ENCODE data around the gene KRTAP9-1. TPM values are rescaled to one million over a fixed set of nuclear protein-coding genes. Genes with fewer than 3 reads are reported as not detected.

Gene KRTAP9-1
- total RNA-seq, 1 experiment from 2014 or later = not detected

Small RNAs within 50 kb of the gene (small RNA-seq; reads per million reads assigned to genes)
- gene KRTAP4-17P = not detected

Other genes with a start within 250 kb of the KRTAP9-1 start
- not detected in 2 replicates for gene KRT39, start 222.9 kb upstream of the KRTAP9-1 start, total RNA-seq (2014; rRNA removed; shearing (Covaris generic))
- not detected in 2 replicates for gene KRT40, start 205.6 kb upstream of the KRTAP9-1 start, total RNA-seq (2014; rRNA removed; shearing (Covaris generic))
- not detected in 2 replicates for gene KRTAP3-3, start 195.7 kb upstream of the KRTAP9-1 start, total RNA-seq (2014; rRNA removed; shearing (Covaris generic))
- gene KRTAP3-2, start 190.0 kb upstream of the KRTAP9-1 start, total RNA-seq (2014; rRNA removed; shearing (Covaris generic)) = not detected in 2 replicates
- not detected in 2 replicates for gene KRTAP3-1, start 180.8 kb upstream of the KRTAP9-1 start, total RNA-seq (2014; rRNA removed; shearing (Covaris generic))
- gene KRTAP1-5, start 162.7 kb upstream of the KRTAP9-1 start, total RNA-seq (2014; rRNA removed; shearing (Covaris generic)) = not detected in 2 replicates
- gene KRTAP1-4, start 159.7 kb upstream of the KRTAP9-1 start, total RNA-seq (2014; rRNA removed; shearing (Covaris generic)) = not detected in 2 replicates
- gene KRTAP1-3, start 155.0 kb upstream of the KRTAP9-1 start, total RNA-seq (2014; rRNA removed; shearing (Covaris generic)) = not detected in 2 replicates
- not detected in 2 replicates for gene KRTAP1-1, start 148.4 kb upstream of the KRTAP9-1 start, total RNA-seq (2014; rRNA removed; shearing (Covaris generic))
- 2.0 TPM in 1 of 2 replicates, not detected in the other for gene KRTAP2-1, start 142.6 kb upstream of the KRTAP9-1 start, total RNA-seq (2014; rRNA removed; shearing (Covaris generic))
- not detected in 2 replicates for gene KRTAP2-2, start 134.7 kb upstream of the KRTAP9-1 start, total RNA-seq (2014; rRNA removed; shearing (Covaris generic))
- gene KRTAP2-3, start 129.8 kb upstream of the KRTAP9-1 start, total RNA-seq (2014; rRNA removed; shearing (Covaris generic)) = 1.2 and 6.2 TPM in 2 replicates
- gene KRTAP2-4, start 124.0 kb upstream of the KRTAP9-1 start, total RNA-seq (2014; rRNA removed; shearing (Covaris generic)) = not detected in 2 replicates
- gene KRTAP4-7, start 105.7 kb upstream of the KRTAP9-1 start, total RNA-seq (2014; rRNA removed; shearing (Covaris generic)) = not detected in 2 replicates
- gene KRTAP4-8, start 91.7 kb upstream of the KRTAP9-1 start, total RNA-seq (2014; rRNA removed; shearing (Covaris generic)) = not detected in 2 replicates
- gene KRTAP4-16, start 87.7 kb upstream of the KRTAP9-1 start, total RNA-seq (2014; rRNA removed; shearing (Covaris generic)) = not detected in 2 replicates
- 0.29 and 0.57 TPM in 2 replicates for gene KRTAP4-9, start 84.5 kb upstream of the KRTAP9-1 start, total RNA-seq (2014; rRNA removed; shearing (Covaris generic))
- gene KRTAP4-11, start 71.5 kb upstream of the KRTAP9-1 start, total RNA-seq (2014; rRNA removed; shearing (Covaris generic)) = not detected in 2 replicates
- not detected in 2 replicates for gene KRTAP4-12, start 65.7 kb upstream of the KRTAP9-1 start, total RNA-seq (2014; rRNA removed; shearing (Covaris generic))
- not detected in 2 replicates for gene KRTAP4-6, start 49.3 kb upstream of the KRTAP9-1 start, total RNA-seq (2014; rRNA removed; shearing (Covaris generic))
- not detected in 2 replicates for gene KRTAP4-5, start 40.1 kb upstream of the KRTAP9-1 start, total RNA-seq (2014; rRNA removed; shearing (Covaris generic))
- not detected in 2 replicates for gene KRTAP4-4, start 29.1 kb upstream of the KRTAP9-1 start, total RNA-seq (2014; rRNA removed; shearing (Covaris generic))
- not detected in 2 replicates for gene KRTAP4-3, start 21.7 kb upstream of the KRTAP9-1 start, total RNA-seq (2014; rRNA removed; shearing (Covaris generic))
- not detected in 2 replicates for gene KRTAP4-2, start 11.7 kb upstream of the KRTAP9-1 start, total RNA-seq (2014; rRNA removed; shearing (Covaris generic))
- not detected in 2 replicates for gene KRTAP4-1, start 5.0 kb upstream of the KRTAP9-1 start, total RNA-seq (2014; rRNA removed; shearing (Covaris generic))
- not detected in 2 replicates for gene KRTAP9-2, start 36.8 kb downstream of the KRTAP9-1 start, total RNA-seq (2014; rRNA removed; shearing (Covaris generic))
- not detected in 2 replicates for gene KRTAP9-3, start 42.6 kb downstream of the KRTAP9-1 start, total RNA-seq (2014; rRNA removed; shearing (Covaris generic))
- gene KRTAP9-8, start 48.1 kb downstream of the KRTAP9-1 start, total RNA-seq (2014; rRNA removed; shearing (Covaris generic)) = not detected in 2 replicates
- not detected in 2 replicates for gene KRTAP9-4, start 59.8 kb downstream of the KRTAP9-1 start, total RNA-seq (2014; rRNA removed; shearing (Covaris generic))
- gene KRTAP9-9, start 65.5 kb downstream of the KRTAP9-1 start, total RNA-seq (2014; rRNA removed; shearing (Covaris generic)) = not detected in 2 replicates
- not detected in 2 replicates for gene KRTAP9-6, start 75.5 kb downstream of the KRTAP9-1 start, total RNA-seq (2014; rRNA removed; shearing (Covaris generic))
- gene KRTAP9-7, start 85.8 kb downstream of the KRTAP9-1 start, total RNA-seq (2014; rRNA removed; shearing (Covaris generic)) = not detected in 2 replicates
- not detected in 2 replicates for gene KRTAP29-1, start 113.0 kb downstream of the KRTAP9-1 start, total RNA-seq (2014; rRNA removed; shearing (Covaris generic))
- gene KRTAP16-1, start 119.4 kb downstream of the KRTAP9-1 start, total RNA-seq (2014; rRNA removed; shearing (Covaris generic)) = not detected in 2 replicates
- gene KRTAP17-1, start 125.8 kb downstream of the KRTAP9-1 start, total RNA-seq (2014; rRNA removed; shearing (Covaris generic)) = not detected in 2 replicates
- gene KRT33A, start 160.9 kb downstream of the KRTAP9-1 start, total RNA-seq (2014; rRNA removed; shearing (Covaris generic)) = not detected in 2 replicates
- not detected in 2 replicates for gene KRT33B, start 179.9 kb downstream of the KRTAP9-1 start, total RNA-seq (2014; rRNA removed; shearing (Covaris generic))
- gene KRT34, start 192.4 kb downstream of the KRTAP9-1 start, total RNA-seq (2014; rRNA removed; shearing (Covaris generic)) = 0.80 and 1.2 TPM in 2 replicates
- not detected in 2 replicates for gene KRT31, start 207.7 kb downstream of the KRTAP9-1 start, total RNA-seq (2014; rRNA removed; shearing (Covaris generic))
- not detected in 2 replicates for gene KRT37, start 234.7 kb downstream of the KRTAP9-1 start, total RNA-seq (2014; rRNA removed; shearing (Covaris generic))